NCI-H524 (cell line): ENCODE data around the gene LAMA5.

Source experiments
- DNase-seq, 2 experiments: peaks; one replicate each; lab custom pipeline; 2025; lab: John Stamatoyannopoulos, UW

LAMA5 gene

GRCh38 chr20:62359491-62360121 is 7.5 kb downstream of the LAMA5 start:
- DNase-seq = no peak

DNA sequence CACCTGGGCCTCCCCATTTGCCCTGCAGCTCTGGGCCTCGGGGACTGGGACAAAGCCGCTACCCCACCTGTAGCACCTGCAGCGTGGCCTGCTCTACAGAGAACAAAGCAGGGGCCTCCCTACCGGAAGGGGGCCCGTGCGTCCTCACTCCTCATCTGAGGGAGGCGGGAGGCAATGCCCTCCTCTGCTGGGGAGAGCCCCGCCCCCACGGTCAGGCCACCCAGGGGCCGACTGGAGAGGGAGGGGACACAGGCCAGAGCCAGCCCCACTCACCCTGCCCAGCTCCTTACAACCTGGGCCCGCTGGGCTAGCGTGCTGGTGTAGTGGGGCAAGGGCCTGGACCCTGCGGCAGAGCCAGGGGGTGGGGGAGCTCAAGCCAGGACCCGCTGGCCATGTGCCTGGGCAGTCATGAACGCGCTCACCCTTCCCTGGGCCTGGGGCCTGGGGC is 8.0 kb downstream of the LAMA5 start:
- no peak for DNase-seq

- DNase-seq = no peak
These were observed 8.7 kb downstream of the LAMA5 start for GRCh38 chr20:62358171-62359042.

- DNase-seq = peak in 1 of 2 experiments; percentile 42
These were observed 9.4 kb downstream of the LAMA5 start for GRCh38 chr20:62357681-62358080.

DNA sequence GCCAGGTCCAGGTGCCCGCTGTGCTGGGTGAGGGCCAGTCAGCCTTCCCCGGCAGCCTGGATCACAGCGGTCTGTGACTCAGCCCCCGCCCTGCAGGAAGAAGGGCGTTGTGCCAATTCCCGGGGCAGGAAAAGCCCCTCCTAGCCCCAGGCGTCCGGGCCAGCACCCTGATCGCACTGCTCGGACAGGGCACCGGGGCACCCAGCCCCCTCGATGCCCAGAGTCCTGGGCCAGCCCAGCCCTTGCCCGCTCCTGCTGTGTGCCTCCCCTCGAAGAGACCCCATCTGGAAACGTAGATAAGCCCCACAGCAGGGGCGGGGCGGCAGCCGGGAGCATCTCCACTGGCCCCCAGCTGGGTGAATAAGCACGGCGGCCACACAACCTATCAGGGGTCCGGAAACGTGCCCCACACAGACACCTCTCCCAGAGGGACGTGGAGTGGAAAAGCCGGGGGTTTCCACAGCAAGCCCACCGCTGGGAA is 9.9 kb downstream of the LAMA5 start:
- peak; percentile 50 to 54 for DNase-seq

DNA sequence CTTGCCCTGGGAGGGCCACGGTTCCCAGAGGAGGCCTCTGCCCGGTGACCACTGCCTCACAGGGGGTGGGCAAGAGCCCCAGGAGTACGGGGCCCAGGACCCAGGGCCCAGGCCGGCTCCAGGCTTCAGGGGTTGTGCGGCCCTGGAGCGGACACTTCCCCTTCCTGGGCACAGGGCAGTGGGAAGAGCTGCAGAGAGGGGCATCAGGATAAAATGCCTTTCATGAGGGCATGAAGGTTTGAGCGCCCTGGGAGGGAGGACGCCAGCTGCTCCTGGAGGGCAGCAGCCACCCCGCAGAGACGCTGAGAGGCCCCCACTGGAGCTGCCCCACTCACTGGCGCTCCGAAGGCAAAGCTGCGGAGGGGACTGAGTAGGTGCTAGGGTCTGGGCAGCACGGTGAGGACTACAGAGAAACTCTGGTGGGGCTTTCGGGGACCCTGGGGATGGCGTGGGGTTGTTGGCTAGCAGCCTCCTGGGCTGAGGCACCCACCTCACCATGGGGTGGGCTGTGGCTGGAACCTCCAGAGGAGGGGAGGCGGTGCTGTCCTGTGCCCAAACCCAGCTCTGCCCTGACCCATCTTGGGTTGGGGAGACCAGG is 10.4 kb downstream of the LAMA5 start:
- DNase-seq = peak in 1 of 2 experiments; percentile 68

GRCh38 chr20:62355878-62356588 is 11.1 kb downstream of the LAMA5 start:
- DNase-seq = peak; percentile 87 to 89

DNA sequence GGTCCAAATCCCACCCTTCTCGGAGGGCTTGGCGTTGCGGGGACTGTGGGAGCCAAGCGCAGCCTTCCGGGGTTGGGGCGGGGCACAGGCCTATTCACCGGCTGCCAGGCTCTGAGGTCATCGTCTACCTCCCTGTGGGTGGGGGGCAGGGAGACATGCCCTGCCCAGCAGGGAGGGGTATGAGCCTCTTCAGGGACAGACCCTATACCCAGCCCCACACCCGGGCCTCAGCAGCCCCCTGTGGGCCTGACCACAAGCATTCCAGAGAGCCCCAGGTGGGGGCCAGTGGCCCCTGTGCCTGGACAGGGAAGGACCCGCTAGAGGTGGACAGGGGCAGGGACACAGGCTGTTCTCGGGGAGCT is 11.6 kb downstream of the LAMA5 start:
- no peak for DNase-seq

DNA sequence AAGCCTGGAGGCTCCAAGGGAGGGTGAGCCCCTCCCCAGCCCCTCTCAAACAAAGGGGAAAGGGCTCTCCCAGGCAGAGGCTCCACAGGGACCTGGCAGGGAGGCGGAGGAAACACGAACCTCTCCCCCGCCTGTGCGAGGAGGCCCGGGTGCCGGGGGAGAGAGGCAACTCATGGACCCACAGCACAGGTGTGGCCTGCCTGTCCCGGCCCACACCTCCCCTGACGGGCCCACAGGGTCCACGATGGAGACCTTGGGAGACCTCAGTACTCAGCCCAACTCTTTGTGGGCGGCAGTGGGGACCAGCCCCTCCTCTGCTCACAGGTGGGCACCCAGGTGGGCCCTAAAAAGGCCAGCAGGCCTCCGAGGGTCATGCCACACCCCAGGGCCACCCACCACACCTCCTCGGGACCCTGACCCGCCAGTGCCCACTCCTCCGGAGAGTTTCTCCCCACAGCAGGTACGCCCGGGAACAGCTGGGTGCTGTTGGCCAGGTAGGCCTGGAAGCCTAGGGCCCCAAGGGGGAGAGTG is 12.2 kb downstream of the LAMA5 start:
- no peak for DNase-seq

DNA sequence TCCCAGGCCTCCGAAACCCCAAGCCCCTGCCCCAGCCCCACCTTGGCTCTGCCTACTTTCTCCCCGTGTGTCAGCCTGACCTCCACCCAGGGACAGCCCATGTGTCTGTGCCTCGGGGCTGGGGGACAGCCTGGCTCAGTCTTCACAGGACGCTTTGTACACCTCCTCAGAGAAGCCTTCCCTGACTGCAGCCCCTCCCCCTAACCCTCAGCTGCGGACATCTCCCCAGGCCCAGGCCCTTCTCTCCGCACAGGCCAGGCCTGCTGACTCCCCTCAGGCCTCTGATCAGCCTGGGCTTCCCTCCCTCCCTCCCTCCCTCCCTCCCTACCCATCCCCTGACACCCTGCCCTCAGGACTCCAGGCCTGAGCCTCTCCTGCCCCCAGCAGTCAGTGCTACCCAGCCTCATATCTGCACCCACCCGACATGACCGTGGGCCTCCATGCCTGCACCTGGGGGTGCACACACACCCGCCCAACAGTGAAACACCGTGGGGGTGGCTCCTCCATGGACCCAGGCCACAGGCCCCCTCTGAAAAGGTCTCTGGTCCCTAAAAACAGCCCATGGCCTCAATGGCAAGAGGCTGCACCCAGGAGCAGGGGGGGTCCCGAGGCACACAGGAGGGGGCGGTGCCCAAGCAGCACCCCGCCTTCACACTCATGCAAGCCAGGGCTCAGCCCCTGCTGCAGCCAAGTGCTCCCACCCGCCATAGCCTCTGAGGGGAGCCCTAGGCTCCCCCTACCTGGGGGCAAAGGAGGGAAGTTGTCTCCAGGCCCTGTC is 12.9 kb downstream of the LAMA5 start:
- DNase-seq = no peak

DNA sequence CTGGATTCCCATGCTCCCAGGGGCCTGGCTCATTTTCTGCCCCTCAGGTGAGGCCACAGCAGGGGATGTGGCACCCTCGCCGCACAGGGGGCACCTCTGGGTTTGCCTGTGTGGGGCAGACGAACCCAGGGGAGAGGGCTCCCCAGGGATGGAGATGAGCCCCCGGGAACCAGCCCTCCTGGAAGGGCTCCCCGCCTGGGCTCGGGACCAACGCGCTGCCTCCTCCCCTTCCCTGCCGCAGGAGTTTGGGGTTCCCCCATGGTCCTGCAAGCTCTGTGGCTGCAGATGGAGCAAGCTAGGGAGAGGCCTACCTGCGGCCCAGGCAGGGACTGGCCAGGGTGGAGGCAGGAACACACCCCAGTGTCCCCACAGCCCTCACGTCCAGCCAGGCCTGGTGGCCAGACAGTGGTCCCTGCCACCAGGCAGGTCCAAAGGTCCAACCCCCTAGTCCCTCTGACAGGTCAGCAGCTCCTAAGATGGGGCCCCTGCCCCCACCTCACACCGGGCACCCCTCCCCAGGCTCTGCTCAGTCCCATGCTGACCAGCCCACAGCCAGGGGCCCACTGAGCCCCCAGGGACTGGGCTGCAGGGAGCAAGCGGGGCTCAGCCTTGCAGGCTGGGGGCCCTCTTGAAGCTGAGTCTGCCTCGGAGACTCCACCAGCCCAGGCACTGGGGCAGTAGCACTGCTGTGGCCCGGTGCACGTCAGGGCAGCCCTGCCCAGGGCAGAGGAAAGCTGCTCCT is 13.7 kb downstream of the LAMA5 start:
- no peak for DNase-seq

DNA sequence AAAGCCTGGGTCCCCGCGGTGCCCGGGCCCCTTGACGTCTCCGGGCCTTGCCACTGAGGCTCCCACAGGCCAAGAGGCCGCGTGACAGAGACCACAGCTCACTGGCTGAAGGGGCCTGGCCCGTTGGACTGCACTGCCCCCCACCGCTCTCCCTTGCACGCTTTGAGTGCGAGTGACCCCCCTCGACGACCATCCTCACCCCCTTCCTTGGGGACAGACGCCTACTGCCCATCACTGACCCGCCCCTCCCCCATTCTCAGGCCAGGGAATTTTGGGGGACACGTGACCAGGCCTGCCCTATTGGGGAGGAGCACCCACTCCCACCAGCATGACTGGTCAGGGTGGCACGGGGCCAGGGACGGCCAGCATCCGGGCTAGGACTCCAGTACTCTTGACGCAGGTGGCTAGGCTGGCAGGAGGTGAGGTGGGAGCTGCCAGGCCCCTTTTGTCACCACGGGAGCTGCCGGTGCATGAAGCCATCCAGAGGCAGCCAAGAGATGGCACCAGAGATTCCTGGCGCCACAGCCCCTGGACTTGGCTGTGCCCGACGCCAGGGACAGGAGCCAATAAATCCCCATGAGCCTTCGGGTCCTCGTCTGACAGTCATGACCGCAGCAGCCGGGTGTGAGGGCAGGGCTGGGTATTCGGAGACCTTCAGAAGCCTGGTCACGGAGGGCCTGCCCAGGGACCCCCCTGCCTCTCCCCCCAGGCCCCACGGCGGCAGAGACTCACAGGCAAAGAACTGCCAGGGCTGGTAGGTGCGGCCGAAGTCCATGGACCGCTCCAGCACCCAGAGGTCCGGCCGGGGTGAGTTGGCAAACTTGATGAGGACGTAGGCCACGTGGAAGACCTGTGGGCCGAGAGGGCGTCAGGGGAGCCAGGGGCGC is 14.5 kb downstream of the LAMA5 start:
- peak in 1 of 2 experiments; percentile 38 for DNase-seq

- no peak for DNase-seq
These were observed 15.4 kb downstream of the LAMA5 start for GRCh38 chr20:62351469-62352401.

DNA sequence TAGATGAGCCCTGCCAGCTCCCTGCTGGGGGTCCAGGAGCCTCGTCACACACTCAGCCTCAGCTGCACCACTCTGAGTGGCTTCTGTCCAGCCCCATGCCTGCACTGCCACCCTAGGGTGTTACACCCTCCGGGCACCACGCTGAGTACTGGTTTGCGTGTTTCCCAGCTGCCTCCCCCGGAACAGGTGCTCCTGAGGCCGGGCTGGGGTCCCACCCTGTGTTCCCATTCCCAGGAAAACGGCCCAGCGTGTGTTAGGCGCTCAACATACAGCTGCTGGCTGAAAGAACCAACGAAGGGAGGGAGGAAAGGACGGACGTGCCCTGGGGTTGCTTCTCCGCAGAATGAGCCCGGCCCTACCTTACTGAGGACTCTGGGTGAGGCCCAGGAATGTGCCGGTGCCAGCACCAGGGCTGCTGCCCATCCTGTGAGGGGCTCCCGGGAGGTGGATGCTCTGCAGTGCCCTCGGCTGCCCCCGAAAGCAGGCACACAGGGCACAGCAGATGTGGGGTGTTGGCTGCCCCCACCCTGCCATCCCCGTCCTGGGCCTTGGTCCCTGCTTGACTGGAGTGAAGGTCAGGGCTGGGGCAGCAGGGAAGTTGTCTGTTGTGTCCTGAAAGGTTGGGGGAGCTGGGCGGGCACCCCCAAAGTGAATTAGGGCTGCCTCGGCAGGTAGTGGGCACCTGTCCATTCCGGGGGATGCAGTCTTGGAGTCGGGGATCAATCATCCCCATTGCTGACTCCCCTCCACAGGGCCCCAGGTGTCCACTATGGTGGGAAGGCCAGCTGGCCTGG is 16.3 kb downstream of the LAMA5 start:
- no peak for DNase-seq

GRCh38 chr20:62350098-62350628 is 16.9 kb downstream of the LAMA5 start:
- DNase-seq = no peak

DNA sequence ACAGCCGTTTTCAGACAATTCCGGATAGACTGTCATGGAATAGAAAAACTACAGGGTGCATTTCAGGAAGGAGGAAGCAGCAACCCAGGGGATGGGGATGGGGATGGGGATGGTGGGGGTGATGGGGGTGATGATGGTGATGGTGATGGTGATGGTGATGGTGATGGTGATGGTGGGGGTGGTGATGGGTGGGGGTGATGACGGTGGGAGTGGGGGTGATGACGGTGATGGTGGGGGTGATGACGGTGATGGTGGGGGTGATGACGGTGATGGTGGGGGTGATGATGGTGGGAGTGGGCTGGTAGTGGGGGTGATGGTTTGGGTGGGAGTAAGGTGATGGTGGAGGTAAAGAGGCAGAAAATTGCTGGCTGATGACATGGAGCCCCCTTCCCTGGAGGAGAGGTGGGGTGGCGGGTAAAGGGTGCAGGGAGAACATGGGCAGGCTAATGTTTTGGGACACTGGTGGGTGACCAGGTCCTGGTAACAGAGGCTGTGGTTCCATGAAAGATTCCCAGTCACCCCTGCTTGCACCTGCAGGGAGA is 17.5 kb downstream of the LAMA5 start:
- no peak for DNase-seq

- no peak for DNase-seq
These were observed 18.5 kb downstream of the LAMA5 start for GRCh38 chr20:62348604-62349003.
